Superior temporal gyrus (tissue), 1 donor: ENCODE results near the gene BORCS6.

Experiments used
- DNase-seq: peaks from one replicate; pipeline ENCODE4 v3.0.0-alpha.2; 2016; ENCODE audit errors: extremely low spot score

BORCS6 gene

DNA sequence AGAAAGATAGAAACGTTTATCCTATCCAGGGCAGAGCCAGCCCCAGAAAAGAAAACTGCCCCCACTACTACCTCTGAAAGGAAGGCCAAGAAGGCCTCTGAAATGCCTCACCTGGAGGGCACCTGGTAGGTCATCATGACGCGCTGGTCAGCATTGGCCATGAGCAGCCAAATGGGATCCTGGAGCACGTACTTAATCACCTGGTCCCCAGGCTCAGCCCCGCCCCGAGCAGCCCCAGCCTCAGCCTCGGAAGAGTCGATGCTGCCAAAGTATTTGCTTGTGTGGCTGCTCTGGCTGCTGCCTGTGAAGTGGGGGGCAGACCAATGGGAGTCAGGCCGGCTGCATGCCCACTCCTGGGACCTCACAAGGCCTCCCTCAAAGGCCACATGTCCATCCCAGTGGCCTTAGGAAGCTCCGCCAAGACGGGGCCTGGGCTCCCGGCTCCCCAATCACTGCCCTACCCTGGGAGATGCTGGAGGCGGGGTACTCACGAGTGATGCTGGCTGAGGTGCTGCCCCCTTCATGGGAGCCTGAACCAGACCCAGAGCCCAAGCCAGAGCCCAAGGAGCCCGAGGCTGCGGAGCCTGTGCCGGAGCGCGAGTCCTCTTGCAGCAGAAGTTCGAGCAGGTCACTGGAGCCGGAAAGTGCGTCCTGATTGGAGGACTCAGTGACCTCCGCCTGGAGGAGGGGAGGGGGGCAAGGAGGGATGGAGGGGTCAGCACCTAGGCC lies 47.7 kb downstream of the BORCS6 start:
- no peak for DNase-seq

DNA sequence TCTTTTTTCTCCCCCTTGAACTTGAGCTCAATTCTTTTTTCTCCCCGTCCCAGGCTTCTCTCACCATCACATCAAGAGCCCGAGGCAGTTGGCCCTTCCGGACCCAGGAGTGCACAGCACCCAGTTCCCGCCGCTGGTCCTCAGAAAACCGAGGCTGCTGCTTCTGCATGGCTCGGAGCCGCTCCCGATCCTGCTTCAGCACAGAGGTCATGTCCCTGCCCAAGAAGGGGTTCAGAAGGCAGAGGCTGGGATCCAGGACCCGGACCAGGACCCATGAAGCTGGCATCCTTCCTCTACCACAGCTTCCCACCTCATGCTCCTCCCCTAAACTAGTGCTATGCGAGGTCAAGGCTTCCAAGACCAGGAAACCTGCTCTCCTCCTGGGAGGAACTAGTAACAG lies 48.2 kb downstream of the BORCS6 start:
- DNase-seq, result no peak

DNA sequence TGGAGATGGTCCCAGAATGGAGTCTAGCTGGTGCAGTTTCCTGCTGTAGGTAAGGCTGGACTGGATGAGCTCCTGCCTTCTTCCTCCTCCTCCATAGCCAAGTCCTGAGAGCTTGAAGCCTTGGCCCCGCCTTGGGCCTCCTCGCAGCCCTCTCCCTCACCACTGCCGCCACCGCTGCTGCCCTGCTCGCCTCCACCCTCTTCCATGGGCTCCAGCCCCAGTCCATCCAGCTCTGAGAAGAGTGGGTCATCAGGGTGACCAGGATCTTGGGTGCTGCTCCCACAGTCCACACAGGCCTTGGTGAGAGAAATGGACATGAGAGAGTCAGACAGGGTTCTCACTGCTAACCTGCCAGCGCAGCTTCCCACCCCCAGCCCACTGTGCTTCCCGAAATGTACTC lies 48.9 kb downstream of the BORCS6 start:
- DNase-seq, result no peak

DNA sequence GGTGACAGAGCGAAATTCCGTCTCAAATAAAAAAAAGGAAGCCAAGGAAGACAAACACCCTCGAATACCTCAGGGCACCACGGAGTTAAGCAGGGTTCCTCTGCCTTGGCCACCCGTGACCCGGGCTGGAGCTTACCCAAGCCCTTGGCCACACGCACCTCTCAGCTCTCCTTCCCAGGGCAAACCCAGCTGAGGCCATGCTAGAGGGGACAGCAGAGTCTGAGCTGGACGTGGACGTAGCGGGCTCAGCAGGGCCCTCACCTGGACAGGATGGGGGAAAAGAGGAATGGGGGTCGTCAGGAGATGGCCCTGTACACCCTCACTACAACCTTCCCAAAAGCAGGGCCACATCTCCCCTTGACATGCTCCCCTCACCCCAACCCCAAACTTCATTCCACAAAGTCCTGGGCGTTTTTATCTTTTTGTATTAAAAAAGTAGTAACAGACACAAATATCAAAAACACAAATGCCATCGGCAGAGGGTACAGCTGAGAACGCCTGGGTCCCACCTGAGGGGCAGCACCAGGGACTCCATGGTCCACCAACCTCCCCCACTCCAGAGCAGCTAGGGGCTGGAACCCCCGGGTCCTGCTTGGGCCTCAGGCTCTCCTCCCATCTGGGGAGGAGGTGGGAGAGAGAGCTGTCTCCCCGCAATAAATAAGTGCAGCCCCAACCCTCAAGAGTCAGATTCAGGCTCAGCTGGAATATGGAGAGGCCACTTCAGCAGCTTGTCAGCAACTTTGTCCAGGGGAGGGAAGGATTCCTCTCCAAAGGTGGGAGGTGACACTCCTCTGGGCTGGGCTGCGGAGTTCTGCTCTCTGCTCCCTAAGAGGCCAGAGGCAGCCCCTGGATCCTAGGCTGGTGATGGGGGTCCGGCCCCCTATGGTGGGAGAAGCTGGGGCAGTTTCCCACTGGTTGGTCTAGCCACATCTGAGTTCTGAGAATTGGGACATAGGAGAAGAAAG lies 49.6 kb downstream of the BORCS6 start:
- DNase-seq, result peak; percentile 2

DNA sequence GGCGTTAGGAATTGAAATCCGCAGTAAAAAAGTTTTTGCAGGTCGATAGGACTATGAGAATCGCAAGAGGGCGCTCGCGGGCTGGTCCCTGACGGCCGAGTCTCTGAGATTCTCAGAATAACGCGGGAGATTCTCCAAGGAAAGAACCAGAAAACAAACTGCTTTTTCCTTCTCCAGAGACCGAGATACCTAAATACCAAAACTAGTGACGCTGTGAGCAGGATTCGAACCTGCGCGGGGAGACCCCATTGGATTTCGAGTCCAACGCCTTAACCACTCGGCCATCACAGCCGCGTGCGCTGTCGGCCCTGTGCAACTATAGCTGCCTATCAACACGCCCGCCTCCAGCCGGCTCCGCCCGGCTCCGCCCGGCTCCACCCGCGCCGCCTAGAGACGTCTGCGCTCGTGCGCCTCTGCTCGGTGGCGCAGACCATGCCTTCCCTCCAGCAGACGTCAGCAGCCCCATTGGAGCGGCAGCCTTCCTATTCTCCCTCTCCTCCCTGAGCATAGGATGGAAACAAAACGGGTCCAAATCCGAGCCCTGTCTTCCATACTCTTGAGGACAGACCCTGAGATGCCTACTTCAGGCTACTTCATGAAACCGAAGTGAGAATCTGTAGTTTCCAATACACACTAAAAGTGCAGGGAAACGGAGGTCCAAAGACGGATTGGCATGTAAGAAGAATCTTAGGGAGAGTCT lies 51.2 kb downstream of the BORCS6 start:
- peak; percentile 97 for DNase-seq

DNA sequence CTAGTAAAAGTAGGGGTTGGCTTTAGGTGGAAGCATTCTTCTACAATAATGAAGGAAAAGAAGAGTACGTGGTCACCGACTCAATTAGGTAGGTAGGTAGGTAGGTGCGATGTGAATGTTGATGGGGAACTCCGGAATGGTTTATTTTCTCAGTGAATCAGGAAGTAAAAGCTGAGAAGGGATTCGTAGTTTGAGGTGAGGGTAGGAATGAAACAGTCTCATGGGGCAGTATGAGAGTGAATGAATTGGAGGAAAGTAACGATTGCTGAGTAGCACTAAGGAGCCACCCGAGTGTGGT lies 51.7 kb downstream of the BORCS6 start:
- DNase-seq, result no peak
